NOMO-1 (cell line): Measurements from ENCODE around the gene AUTS2.

Experiments used
- DNase-seq, 2 experiments: peaks; one replicate each; lab custom pipeline; 2025; ENCODE audit not compliant: unreplicated experiment in 2 of 2; lab: John Stamatoyannopoulos, UW

AUTS2 gene

DNA sequence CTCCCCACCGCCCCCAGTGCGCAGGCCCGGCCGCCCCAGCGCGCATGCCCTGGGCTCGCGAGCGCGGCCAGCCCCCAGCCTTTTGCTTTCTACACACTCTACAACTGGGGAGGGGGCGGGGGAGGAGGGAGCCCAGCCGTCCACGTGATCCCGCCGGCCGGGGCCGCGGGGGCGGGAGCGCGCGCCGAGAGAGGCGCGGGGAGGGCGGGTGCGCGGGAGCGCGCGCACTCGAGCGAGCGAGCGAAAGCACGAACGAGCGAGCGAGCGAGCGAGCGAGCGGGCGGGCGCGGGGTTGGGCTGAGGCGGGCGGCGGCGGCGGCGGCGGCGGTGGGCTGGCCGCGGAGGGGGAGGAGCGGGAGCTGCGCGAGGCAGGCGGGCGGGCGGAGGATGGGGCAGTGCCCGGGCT is at the start of gene AUTS2:
Gene AUTS2 (plus strand): TSS at position 395 of the 406 bp plus-strand sequence. CDS start 1,179 bp downstream, outside the sequence.
- DNase-seq, result peak in 1 of 2 experiments; percentile 18

DNA sequence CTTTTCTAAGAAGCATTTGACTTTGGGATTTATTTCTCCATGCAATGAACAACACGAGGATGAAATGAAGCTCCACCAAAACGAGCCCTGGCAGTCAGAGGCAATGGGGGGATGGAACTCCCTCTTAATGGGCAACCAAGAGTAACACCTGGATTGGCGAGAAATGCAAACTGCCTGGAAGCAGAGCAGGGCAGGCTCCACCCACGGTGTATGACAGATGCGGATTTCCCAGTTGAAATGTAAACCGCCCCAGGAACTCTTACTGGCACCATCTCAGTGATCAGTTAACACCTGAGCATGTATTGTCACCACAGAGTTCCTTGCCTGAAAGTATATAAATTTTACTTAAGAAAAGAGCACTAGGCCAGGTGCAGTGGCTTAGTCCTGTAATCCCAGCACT is 47.3 kb upstream of the AUTS2 start:
- DNase-seq, result no peak

DNA sequence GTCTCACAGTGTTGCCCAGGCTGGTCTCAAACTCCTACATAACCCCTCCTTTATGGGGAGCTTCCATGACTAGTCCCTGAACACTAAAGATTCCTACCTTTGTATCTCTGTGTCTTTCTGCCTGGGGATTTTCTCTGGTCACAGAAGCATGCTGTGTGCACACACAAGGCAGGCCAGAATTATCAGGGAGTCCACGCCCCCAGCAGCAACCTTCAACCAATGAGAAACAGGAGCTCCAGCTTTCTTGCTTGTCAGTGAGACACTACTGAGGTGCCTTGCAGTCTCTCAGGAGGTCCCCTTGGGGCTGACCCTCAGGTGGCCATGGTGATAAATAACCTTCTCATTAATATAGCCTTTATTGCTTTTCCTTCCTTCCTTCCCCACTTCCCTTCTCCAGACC is 45.1 kb upstream of the AUTS2 start:
- no peak for DNase-seq

DNA sequence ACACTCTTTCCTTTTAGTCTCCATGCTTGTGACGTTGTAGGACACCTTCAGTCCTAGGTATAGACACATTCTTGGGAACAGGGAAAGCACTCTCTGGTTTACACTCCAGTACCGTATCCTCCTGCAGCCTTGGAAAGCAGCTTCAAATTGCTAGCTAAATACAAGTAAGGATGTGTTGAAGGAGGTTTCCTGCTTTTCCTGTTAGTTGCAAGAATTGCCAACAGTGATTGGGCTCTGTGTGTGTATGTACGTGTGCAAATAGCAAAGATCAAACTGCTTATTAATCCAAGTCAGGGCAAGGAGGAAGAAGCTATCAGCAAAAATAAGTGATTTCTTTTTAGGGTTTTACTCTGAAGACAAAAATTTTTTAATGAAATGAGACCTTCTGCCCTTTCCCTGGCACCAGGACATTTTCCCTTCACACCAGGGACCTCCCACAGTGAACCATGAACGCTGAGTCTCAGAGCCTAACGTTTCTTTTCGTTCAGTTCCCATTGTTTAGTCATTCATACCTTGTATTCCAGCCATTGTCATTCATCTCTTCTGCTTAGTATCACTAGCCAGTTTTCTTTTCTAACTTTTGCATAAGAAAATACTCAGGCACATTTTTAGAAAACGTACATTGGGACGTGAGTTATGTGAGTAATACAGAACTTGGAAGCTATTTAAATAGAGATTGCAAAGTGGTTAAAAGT is 36.9 kb upstream of the AUTS2 start:
- no peak for DNase-seq

DNA sequence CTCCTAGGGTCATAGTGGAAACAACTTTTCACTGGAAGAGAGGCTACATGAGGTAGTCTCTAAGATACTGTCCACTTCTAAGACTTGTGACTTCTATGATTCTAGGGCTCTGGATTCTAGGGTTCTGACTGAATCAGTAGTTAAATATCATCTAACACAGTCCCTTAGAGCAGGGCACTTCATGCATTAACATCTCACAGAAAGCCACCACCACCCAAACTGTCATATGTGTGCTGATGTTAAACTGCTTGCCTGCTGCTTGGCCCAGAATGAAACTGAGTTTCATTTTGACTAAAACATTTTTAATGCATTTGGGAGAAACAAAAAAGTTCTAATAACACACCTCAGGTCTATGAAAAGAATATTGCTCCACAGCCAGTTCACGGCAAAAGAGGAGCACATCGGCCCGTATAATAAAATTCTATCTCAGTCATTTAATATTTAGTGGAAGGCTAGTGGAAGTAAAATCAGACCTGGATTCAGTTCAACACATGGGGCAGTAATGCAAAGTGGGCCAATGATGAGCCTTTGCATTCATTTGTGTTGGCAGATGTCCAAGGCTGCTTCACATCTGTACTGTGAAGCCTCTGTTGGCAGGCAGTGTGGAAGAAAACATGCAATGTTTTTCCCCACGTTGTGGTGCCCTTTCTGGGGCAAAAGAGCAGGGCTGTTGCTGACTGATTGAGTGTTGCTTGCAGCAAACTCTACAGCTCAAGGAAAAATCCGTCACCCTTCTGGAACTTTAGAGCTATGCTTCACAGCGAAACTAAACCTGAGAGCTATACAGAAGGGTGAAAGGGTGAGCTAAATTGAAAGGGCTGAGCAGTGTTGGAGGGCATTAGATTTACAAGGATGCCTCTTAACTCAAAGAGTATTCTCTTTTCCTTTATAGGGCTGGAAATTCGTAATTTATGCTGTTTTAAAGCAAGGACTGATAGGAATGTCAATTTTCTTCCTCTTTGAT is 33.5 kb upstream of the AUTS2 start:
- no peak for DNase-seq

DNA sequence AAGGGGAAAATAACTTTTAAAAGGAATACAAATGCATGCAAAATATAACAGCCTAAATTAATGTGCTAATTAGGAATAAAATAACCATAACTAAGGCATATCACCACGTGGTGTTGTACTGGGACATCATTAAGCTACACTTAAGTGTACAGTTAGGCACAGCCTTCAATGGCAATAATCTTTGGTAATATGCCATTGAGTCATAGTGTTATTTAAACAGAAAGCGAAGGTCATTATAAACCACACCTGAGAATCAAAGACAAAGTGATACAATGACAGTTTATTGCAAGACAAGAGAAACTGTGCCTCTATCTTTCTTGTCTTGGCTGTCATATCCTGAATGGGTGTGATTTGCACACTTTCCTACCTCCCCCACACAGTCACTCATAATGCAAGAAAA is 30.5 kb upstream of the AUTS2 start:
- DNase-seq, result no peak

DNA sequence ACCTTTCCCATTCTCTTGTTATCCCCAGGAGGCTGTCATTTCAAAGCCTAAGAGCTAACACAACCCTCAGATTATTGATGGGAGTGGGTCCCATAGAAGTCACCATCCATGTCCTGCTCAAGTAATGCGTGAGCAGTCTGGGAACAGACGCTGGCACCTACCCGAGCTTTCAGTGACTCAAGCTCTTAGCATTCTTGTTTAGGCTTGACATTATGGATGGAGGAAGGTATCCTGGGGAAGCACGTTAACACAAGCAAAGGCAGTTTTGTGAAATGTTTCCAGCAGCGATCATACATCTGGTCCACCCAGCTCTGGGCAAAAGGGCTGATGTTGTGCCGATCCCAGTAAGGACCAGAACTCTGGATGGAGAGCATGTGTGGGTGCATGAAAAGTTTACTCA is 30.0 kb upstream of the AUTS2 start:
- DNase-seq, result no peak

DNA sequence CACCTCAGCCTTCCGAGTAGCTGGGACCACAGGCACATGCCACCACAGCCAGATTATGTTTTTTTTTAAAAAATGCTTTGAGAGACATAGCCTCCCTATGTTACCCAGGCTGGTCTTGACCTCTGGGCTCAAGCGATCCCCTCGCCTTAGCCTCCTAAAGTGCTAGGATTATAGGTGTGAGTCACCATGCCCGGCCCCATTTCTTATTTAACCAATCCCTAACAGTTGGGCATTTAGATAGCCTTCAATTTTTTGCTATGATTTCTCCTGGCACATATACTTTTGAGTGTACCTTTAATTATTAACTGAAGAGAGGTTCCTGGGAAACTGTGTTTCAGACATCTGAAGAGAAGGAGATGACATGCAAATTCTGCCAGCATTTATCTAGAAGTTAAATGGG is 22.6 kb upstream of the AUTS2 start:
- no peak for DNase-seq

DNA sequence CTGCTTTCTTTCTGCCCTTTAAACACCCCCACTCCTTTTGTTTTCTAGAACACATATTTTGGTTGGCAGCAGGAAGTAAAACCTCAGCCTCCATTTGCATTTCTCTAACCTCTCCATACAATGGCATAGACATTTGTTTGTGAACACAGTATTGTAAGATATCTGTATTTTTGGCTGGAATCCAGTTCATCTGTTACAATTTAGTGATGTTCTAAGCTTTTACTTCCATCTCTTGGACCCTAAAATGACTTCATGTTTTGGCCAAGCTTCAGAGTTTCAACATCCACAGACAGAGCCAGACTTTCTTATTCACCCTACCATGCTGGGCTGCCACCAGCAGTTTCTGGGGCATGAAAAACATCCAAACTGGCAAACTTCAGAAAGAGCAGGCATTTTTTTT is 21.1 kb upstream of the AUTS2 start:
- no peak for DNase-seq

DNA sequence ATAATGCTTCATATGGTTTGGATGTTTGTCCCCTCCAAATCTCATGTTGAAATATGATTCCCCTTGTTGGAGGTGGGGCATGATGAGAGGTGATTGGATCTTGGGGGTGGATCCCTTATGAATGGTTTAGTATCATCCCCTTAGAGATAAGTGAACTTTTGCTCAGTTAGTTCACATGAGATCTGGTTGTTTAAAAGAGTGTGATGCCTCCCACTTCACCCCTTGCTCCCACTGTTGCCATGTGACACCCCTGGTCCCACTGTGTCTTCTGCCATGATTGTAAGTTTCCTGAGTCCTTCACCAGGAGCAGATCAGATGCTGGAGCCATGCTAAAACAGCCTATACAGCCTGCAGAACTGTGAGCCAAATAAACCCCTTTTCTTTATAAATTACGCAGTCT is 13.1 kb upstream of the AUTS2 start:
- no peak for DNase-seq

DNA sequence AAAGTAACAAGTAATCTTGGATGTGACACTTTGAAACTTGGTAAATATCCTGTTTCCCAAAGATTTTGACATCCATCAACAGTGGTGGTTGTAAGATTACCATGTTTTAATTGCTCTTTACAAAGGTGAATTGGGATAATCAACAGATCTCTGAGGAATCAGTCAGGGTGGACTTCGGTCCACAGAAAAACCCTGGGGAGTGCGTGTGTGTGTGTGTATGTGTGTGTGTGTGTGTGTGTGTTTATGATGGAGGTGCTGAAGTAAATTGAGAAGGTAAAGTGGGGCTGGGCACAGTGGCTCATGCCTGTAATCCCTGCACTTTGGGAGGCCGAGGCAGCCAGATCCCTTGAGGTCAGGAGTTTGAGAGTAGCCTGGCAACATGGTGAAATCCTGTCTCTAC is 12.0 kb upstream of the AUTS2 start:
- no peak for DNase-seq

DNA sequence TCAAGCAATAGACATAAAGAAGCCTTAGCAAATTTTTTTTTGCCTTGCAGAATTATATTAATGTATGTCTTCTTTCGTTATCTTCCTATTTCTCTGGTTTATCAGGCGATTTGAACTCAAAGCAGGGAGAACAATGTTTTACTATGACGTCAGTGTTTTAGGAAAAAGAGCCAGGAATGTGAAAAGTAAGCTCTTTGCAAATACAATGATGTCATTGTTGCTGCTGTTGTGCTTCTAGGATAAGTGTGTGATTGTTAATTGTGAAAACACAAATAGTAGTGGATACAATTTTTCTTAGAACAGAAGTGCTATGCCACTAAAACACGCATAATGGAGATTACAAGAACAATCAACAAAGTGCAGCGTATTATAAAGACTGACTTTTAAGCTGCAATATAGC is 9.5 kb upstream of the AUTS2 start:
- no peak for DNase-seq

DNA sequence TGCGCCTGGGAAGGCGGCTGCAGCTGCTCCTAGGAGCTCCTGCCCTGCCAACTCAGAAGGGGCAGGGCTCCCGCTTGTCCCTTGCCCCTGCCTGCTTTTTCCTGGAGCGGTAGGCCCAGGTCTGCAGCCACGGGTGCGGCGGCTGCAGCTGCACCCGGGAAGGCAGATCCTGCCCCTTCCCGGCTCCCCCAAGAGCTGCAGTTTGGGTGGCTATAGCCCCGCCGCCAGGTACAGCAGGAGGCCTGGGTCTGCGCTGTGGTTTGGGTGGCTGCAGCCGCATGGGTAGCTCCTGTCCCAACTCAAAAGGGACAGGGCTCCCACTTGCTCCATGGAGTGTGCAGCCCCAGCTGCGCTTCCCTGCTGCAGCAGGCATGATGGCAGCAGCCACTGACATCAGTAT is 6.5 kb upstream of the AUTS2 start:
- no peak for DNase-seq

DNA sequence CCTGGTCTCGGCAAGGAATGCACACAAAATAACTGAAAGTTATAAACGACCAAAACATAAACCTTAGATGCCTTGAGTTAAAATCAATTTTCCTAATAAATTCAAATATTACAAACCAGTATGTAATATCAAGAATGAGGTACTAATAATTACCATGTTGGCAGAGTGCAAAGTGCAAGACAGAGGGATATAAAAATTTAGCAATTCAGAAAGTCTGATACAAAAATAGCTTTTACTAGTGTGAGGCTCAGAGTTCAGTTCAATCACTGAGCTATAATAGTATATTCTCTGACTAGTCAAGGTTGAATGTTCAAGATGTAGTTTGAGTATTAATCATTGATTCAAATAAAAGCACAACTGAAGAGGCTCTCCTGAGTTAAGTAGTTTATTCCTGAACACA is 4.8 kb upstream of the AUTS2 start:
- no peak for DNase-seq

DNA sequence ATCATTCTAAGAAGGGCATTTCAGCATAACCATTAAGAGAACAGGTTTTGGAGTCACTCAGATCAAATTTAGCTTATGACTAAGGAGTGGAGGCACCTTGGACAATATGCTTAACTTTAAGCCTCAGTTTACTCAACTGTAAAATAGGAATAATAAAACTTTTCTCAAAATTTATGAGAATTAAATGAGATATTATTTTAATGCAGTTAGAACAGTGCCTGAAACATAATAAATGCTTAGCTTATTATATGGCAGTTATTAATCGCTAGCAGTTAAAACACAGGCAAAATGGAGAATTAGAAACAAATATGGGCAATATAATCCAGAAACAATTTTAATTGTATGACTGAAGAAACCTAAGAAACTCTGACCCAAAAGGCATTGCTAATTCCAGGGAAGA is 2.9 kb upstream of the AUTS2 start:
- DNase-seq, result no peak

DNA sequence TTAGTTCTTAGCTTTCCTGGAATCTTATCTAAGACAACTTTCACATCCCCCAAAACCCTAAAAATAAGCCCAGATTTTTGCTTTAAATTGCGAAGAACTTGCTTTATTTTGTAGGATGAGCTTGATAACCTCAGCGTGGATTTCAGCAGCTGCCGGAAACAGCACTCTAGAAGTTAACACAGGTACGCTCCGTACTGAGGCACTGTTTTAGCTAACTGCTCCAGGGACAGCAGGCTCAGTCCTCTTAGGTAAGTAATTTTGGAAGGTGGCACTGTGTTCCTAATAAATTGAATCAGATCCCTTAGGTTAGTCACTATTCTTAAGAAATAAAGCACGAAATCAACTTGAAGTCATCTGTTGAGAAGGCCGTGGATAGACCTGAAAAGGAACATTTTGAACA is 2.2 kb upstream of the AUTS2 start:
- no peak for DNase-seq

DNA sequence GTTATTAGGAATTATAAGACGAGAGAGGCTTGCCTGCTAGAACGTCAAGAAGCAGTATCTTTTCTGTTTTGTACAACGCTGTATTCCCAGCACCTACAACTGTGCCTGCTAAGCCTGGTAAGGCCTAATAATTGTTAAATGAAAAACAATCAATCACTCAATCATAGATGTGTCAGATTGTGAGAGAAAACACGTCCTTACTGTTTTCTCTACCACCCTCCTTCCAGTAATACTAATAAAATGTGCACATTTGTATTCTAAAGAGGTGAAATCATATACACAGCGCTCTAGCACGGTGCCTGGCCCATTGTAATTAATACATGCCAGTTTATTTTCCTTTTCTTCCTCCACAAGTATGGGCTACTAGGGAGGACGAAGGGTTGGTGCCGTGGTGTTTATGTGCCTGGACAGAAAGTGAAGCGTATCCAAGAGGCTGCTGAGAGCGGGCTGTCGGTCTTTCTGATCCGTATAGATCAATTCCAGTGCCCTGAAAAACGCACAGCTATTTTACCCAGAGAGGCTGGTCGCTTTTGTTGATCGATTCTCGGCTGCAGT is 1.5 kb upstream of the AUTS2 start:
- no peak for DNase-seq

DNA sequence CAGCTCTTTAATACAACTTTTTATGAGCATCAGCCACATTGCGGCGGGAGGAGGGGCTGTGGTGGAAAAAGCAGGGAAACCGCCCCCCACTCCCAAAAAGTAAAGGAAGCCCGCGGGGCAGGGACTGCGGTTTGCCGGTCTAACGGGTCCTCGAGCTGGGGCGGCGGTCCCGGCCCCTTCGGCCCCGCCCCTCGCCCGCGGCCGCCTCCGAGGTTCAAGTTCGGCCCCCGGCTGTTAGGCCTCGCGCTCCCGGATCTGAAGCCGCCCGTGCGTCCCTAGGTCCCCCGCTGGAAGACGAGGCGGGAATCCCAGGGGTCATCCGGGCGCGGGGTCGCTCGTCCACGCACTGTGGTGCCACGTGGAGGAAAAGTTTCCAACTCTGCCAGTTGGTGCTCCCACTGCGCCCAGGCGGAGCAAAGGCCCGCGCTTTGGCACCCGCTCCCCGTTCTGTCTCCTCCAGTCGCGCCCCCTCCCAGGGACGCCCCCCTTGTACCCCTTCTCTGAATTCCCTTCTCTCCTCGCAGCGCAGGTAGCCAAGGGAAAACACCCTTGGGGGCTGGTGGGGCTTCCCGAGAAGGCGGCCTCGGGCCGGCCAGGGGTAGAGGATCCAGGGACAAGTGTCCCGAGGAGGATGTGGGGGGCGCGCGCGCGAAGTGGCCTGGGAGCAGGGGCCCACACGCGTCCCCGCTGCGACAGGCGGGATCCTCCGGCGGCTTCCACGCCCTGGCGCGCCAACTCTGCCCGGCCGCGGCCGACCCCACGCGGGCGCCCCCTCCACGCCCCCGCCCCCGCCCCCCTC is 798 bp upstream of the AUTS2 start:
- no peak for DNase-seq

DNA sequence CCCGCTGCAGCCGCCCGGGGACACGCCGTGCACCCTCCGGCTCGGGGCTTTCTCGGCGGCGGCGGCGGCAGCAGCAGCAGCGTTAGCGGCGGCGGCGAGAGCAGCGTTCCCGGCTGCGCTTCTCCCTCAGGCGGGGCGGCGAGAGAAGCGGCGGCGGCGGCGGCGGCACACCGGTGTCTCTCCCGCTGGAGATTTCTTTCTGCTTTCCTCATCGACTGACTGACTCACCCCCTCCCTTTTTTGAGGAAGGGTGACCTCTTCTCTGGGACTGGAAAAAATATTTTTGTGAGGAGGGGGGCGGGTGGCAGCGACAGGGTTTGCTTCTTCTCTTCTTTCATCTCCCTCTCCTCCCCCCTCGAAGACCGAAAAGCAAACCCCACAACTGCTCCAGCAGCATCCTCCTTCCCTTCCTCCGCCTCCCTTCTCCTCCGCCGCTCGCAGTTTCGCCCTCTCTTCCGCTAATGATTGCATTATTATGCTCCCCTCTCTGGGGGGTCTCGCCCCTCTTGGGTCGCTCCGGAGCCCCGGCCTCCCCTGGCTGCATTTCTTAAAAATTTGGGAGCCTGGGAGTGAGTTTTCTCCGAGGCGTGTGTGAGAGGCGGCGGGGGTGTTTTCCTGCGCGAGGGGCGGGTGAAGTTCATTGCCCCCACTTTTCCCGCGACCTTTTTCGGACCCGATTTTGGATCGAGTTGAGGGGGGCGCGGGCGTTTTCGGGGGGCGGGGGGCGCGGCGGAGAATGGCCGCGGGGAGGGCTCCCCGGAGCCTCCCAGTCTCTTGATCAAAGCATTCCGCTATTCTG is 411 bp downstream of the AUTS2 start:
- DNase-seq, result peak in 1 of 2 experiments; percentile 14

DNA sequence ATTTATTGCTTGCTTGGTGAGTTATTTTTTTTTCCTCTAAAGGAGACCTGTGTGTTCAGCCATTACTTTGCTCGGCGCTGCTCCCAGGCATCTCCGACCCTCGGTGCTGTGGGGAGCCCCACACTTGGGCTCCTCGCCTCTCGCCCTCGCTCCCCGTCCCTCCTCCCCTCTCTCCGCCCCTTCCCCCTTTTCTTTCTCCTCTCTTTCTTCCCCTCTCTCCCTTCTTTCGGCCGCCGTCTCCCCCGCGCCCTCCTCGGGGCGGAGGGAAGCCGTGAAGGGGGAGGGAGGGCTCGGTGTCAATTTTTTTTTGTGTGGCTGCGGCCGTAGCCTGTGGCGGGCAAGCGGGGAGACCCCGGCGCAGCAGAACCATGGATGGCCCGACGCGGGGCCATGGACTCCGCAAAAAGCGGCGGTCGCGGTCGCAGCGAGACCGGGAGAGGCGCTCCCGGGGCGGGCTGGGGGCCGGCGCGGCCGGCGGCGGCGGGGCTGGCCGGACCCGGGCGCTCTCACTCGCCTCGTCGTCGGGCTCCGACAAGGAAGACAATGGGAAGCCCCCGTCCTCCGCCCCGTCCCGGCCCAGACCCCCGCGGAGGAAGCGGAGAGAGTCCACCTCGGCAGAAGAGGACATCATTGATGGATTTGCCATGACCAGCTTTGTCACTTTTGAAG is 1.1 kb downstream of the AUTS2 start:
- DNase-seq, result no peak
